NCI-H748 (cell line): ENCODE data around the gene AARS2.

Source experiments
- DNase-seq: peaks from one replicate; lab custom pipeline; 2025; ENCODE audit not compliant: unreplicated experiment; lab: John Stamatoyannopoulos, UW

AARS2 gene

DNA sequence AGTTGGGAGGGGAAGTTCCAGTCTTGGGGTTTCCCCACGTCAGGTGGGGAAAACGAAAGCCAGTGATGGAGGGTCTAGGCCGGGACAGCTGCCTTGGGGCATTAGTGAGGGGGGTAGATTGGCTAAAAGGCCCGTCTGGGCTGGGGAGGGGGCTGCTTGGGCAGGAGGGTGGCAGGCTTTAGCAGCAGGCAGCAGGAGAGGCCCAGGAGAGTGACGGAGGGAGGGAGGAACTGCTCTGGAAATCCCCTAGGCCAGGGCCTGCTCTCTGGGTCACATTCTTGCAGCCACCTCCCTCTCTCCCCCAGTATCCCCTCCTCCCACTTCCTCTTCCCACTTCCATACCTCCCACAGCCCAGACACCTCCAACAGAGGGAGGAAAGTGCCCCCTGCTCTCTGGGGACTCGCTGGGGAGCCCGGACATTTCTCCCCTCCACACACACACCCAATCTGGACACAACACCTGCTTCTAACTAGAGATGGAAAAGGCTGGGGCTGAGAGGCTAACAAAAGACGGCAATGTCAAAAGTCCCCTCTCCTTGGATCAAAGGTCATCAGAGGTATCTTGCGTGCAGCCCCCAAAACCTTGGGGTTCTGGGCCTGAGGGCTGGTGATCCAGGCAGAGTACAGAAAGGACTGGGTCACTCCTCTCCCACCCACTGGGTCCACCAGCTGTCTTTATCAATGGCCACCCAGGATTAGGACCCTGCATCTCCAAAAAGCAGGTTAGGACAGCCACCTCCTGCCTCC is 49.6 kb downstream of the AARS2 start:
- no peak for DNase-seq

DNA sequence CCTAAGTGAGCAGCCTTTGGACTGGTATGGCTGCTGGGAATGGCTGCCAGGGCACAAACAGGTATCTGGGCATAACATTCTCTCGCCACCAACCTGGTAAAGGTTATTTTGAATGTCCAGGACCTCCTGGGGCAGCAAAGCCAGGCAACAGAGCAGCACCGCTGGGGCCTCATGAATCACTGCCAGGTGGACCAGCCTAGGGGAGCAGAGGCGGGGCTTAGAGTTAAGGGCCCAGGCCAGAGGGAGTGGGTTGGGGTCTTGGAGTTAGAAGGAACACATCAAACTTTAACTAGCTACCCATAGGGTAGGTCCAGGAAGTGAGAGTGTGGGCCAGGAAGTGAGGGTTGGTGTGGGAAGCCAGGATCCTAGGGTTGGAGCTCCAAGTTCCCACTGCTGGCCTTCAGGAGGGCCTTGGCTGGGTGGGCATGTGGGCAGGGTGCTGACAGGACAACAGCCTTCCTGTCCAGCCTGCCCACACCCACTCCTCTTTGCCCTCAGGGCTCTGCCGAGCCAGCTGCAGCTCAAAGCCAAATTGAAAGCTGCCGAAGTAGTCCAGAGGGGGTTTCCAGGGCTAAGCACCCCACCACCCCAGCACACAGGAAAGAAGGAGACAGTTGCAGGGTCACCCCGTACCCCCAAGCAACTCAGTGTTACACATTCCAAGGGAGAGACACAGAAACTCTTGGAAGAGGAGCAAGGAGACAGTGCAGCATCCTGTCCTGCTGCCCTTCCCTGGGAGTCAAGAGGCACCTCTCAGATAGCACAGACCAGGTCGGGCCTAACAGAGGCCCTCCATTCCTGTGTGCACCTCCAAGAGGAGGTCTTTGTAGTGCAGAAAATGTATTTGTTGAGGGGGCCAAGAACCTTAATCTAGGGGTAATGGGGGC is 50.4 kb downstream of the AARS2 start:
- no peak for DNase-seq

DNA sequence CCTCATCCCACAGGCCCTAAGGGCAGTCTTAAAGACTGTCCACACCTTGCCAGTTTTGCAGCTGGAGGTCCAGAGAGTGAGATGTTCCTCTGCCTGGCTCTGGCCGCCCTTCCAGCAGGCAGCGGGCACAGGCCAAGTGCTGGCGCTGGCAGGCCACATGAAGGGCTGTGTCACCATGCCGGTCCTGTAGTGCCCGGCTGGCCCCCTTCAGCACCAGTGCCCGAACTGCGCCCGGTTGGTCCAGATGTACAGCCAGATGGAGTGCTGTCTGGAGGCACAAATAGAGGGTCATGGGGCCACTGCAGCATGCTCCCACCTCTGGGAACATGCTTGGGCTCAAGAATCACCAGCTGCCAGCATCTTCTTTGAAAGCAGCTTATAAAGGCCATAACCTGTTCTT is 51.6 kb downstream of the AARS2 start:
- DNase-seq = no peak

DNA sequence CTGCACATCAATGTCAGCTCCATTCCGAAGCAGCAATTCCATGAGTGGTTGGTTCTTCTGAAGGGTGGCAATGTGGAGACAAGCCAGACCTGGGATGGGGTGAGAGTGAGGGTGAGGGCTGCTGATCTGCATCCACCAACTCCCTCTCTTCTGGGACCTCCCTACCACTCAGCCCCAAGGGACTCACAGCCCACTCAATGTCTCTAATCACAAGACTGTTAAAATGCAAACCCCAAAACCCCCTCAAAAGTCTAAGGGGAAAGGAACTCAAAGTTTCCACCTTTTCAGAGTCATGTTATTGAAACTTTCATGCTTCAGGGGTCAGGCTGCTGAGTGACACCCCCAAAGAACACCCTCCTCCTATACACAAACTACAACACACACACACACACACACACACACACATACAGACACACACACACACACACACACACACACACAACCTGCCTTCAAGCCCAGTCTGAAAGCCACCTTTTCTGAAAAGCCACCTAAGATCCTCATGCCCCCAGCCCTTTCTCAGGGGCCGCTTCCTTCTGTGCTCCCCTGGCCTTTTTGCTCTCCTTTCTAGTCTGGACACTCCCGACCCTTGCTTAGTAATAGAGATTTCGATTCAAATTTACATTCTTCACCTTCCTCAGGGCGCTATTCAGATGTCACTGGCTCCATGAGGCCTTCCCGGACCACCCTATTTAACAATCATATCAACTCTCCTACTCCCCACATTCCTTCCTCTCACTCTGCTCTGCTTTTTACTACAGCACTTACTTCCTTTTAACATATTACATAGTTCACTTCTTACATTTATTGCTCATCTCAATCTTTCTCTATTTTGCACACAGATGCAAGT is 52.5 kb downstream of the AARS2 start:
- no peak for DNase-seq

DNA sequence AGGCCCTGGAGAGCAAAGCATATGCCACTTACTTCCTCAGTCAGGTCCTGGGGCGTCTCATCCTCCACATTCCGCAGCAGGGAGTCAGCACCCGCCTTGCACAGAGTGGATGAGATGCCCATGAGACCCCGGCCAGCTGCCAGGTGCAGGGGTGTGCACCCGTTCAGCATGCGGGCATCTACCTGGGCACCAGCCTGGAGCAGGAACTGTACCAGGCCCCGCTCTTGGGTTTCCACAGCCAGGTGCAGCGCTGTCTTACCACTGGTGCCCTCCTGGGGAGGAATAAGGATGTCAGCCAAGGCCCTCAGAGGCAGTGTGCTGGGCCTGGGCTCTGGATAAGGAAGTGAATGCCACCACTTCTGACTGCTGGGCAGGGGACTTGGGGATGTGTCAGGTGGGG is 53.1 kb downstream of the AARS2 start:
- no peak for DNase-seq

DNA sequence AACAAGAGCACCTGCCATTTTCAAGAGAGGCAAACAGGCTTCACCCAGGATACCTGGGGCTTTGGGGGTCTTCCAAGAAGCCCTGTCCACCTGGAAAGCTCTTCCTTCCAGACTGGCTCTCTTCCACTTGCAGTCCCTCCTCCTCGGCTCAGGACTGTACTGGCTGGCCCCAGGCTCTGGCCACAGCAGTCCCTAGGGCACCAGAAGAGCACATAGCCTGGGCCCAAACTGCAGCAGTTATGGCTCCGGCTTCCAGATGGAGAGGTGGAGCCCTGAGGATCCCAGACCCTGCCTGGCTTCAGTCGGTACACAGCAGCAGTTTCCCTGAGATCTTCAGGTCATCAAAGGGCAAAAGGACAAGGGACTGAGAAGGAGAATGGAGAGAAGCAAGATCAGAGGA is 54.2 kb downstream of the AARS2 start:
- DNase-seq = no peak

DNA sequence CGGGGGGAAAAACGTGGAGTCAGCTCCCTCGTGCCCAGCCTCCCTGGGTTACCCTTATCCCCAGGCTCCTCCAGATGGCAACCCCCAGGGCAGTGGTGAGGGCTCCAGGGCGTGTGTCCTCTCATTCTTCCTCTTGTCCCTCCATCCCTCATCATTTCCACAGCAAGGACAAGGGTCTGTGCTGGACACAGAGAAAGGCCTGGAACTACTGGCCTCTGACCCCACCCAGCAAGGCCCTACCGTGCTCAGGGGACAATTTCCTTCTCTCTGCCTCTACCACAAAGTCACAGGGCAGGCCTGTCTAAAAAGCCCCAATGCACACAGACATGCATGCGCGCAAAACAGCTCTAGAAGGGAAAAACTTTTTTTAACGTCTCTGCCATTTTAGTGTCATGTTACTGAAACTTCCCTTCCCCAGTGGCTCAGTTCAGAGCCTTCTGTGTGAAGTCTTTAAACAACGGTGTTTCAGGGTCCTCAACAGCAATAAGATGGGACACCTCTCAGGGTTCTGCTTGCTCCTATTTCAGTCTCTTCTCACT is 54.8 kb downstream of the AARS2 start:
- no peak for DNase-seq

DNA sequence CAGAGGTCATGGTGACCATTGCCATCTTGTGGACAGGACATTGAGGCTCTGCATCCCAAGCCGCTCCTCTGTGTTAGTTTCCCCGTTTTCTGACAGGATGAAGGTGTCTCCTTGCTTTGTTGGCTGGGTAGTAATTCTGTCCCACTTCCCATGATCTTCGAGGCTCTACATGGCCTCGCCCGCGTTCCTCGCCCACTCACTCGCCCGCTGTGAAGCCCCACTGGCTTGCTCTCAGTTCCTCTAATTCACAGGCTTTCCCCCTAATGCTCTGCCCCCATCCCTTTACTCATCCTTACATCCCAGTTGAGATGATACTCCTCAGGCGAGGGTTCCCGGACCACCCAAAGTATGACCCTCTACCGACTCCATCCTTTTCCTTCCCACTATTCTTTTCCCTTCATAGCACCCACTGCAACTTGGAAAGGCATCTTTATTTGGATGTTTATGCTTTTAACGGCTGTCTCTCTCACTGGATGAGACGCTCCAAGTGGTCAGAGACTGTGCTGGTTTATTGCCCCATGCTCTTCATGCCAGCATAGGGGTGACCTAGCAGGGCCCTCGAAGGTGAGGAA is 55.3 kb downstream of the AARS2 start:
- no peak for DNase-seq

DNA sequence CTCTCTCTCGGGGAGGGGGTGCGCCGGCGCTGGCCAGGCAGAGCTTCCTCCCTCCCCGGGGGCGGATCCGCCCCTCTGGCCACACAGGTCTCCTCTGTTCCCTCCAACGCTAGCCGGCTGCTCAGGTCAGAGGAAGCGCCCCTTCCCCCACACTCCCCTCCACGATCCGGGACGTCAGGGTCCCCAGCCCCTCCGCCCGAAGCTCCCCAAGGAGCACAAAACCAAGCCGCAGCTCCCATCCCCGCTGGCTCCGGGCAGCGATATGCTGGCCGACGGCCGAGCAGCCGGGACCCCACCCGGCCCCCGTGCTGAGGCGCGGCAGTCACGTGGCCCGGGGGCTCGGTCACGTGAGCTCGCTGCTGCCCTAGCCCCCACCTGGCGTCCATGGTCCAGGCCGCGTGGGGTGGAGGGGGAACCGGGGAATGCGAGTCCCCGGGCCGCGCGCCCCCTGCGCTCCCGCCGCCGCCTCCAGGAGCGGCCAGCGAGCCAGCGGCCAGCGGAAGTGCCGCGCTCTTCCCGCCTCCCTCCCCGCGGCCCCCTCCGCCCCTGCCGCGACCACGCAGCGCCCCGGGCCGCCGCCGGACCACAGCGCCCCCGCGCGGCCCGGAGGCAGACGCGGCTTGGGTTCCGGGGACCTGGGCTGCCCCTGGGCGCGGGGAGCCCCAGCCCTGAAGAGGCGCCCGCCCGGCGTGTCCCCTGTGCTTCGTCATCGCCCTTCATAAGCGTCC is 56.0 kb downstream of the AARS2 start, which contains the start of gene SLC35B2:
Gene SLC35B2 (minus strand): TSS at position 504 of the 728 bp plus-strand sequence. CDS start 118 bp downstream, at position 386.
- peak; percentile 88 for DNase-seq

DNA sequence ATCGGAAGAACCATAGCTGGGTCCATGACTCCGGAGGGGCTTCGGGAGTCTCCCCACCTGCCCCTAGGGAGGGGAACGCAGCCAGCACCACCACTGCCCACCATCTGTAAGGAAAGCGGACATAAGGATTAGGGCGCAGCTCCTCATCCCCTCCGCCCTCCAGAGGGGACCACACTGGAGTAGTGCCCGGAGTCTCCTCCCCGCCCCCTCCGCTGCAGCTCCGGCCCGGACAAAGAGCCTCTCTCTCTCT is 56.4 kb downstream of the AARS2 start:
- DNase-seq = no peak

DNA sequence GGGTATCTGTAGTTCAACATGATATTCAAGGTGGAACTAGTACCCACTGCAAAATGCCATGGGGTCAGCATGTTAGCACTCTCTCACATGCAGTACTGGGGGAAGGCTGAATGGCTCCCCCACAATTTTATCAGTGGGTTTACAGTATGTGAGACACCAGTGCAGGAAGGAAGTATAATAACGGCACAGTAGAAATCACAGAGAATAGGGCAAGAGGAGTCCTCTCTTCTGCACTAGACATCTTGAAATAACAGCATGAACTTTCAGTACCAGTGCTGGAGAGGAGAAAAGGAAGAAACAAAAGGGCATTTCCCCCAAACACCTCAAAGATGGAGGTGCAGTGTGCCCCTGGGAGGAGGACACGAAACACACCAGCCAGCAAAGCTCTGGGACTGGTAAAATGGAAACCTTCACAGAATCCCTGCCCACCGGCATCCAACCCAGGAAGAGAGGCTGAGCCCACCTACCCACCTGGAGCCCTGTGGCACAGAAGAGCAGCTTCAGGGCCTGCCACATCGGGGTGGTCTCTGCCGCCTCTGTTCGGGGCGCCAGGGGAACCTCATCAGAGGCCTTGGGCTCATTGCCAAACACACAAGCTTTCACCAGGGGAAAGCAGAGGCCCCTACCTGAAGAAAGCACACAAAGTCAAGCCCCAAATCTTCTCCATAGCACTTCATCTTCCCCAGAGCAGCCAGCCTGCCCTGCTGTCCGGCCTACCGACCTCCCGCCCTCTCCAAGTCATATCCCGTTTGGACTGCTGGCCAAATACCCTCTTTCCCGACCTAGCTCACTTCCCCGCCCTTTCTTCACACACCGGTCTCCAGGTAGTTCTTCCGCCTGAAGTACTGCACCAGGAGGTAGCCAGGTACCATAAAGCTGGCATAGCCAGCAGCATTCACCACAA is 57.0 kb downstream of the AARS2 start:
- no peak for DNase-seq

DNA sequence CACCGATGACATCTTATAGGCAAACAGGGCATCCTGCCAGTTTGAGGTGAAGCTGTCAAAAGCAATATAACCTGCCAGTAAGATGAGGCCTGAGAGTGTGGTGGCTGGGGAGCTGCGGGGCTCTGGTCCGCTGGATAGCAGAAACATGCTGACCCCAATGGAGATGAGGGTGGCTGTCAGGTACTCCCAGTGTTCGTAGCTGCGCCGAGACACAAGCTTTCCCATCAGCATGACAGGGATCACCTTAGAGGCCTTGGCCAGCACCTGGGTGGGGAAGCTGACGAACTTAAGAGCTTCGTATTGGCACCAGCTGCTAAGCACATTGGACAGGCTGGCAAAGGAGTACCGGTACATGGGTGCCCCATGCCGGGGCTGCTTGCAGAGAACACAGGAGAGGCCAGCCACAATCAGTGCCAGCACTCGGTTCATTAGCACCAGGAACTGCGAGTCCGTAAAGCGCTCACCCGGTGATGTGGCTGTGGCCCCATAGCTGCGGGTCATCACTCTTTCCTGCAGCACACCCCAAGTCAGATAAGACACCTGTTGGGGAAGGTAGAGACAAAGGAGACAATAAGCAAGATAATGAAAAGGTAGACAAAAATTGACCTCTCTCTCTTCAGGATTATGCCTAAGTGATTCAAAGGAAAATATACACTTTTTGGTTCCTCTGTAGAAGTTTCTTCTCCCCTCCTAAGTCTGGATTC is 57.9 kb downstream of the AARS2 start:
- DNase-seq = no peak

DNA sequence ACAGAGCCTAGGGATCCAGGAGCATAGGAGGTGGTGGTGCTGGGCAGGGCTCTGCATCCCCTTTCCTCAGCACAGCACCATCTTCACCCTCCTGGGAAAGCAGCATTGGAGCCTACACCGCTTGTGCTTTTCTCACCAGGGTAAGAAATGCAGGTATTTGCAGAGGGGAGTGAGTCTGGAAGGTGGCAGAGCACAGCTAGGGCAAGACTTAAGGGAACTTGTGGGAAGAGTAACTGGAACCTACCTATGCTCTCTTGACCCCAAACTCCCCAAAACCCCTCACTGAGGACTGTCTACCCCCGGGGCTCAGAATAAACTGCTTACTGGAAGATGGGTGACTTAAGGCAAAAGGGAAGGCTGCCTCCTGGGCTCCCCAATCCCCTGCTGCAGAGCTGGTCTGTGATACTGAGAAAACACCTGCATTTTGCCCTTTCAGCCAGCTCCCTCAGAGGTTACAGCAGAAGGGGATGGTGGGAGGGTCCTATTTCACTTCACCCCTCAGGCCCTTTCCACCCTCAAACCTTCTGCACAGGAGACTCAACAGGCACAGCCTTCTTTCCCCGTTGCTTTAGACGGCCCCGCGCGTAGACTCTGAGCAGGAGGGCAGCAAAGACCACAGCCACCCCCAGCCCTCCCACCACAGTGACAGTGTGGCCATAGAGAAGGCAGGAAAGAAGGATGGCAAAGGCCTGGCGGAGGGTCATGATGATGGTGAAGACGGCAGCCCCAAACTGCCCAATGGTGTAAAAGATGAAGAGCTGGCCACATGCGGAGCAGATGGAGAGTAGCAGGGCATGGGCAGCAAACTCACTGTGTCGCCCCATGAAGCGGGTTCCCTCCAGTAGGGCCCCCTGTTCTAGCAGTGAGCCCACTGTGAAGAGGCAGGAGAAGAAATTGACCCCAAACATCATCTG is 58.7 kb downstream of the AARS2 start:
- no peak for DNase-seq

DNA sequence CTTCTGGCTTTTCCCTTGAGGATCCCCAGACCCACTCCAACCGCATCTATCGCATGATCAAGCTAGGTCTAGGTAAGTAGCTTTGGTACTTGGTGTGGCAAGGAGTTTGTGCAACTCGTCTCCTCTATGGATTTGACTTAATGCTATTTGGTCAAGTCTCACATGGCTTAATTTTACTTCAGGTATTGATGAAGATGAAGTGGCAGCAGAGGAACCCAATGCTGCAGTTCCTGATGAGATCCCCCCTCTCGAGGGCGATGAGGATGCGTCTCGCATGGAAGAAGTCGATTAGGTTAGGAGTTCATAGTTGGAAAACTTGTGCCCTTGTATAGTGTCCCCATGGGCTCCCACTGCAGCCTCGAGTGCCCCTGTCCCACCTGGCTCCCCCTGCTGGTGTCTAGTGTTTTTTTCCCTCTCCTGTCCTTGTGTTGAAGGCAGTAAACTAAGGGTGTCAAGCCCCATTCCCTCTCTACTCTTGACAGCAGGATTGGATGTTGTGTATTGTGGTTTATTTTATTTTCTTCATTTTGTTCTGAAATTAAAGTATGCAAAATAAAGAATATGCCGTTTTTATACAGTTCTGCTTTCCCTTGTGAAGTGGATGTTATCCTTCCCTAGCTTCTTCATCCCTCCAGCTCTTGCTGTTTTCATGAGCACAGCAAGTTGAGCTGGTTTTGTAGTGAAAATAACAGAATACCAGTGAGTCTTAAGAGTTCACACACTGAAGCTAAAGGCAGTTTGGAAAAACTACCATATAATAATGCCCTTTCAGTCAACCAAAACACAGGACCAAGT is 59.6 kb downstream of the AARS2 start:
- peak; percentile 51 for DNase-seq

DNA sequence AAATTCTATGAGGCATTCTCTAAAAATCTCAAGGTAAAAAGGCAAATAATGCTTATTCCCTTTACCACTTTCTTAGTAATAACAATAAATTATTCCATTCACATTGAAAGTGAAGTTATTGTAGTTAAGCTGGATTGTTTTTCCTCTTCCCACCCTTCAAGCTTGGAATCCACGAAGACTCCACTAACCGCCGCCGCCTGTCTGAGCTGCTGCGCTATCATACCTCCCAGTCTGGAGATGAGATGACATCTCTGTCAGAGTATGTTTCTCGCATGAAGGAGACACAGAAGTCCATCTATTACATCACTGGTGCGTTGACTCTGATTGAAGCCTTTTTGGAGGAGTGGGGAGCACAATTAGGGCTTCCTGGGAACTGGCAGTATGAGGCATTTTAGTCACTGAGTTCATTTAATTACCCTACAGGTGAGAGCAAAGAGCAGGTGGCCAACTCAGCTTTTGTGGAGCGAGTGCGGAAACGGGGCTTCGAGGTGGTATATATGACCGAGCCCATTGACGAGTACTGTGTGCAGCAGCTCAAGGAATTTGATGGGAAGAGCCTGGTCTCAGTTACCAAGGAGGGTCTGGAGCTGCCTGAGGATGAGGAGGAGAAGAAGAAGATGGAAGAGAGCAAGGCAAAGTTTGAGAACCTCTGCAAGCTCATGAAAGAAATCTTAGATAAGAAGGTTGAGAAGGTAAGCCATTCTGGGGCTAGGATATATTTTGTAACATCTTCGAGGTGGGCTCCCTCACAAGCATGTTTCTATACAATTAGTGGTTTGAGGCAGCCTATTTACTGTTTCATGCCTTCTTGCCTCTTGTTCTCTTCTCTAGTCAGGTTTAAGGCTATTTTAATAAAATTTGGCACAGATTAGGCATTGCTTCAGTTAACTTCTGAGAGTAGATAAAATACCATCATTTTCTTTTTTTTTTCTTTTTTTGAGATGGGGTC is 61.3 kb downstream of the AARS2 start:
- DNase-seq = no peak

DNA sequence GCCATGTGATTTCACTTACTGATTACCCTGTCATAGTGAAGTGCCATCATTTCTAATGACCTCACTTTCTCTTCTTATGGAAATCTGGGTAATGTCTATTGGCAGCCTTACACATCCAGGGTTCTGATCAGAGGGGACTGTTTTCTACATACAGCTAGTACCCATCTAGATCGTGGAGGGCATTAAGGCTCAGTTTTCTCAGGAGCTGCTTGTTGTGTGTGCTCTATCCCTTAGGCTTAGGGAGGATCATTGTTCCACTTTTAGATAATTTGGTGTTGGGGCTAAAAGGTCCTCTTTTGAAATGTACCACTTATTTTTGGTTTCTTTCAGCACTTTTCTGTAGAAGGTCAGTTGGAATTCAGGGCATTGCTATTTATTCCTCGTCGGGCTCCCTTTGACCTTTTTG is 62.4 kb downstream of the AARS2 start:
- DNase-seq = no peak
